ENCODE results near the gene GSK3A.
A peak's percentile ranks its signal among the peaks of the same experiment; 100 is the strongest.

The GSK3A gene

GRCh38 chr19:42280815-42281145, 38.4 kb upstream of the GSK3A start:
- Histone ChIP-seq H3K36me3 (ENCODE audit: control insufficient read depth, insufficient read depth, low read length) (no peaks in the 10 kb centered on the region), H3K4me3 (ENCODE audit: insufficient read depth, low read depth, low read length, poor library complexity, severe bottlenecking) (peak overlapping the region; percentile 85), H3K27ac (ENCODE audit: insufficient read depth, low read length, poor library complexity, severe bottlenecking) (peak overlapping the region; percentile 75), H3K9me3 (ENCODE audit: control insufficient read depth, low read length) (no peaks in the 10 kb centered on the region), H3K4me1 (ENCODE audit: control insufficient read depth, insufficient read depth, low read length, poor library complexity, severe bottlenecking) (peaks cover 48% of the 10 kb centered on the region), H3K27me3 (replicated peaks; ENCODE audit: control insufficient read depth, insufficient read depth, low read length, poor library complexity, severe bottlenecking) (no peaks in the 10 kb centered on the region)
- no peak for DNase-seq

GRCh38 chr19:42279902-42280814, 37.8 kb upstream of the GSK3A start:
- Histone ChIP-seq H3K36me3 (ENCODE audit: control insufficient read depth, insufficient read depth, low read length) (no peaks in the 10 kb centered on the region), H3K4me1 (ENCODE audit: control insufficient read depth, insufficient read depth, low read length, poor library complexity, severe bottlenecking) (peaks cover 42% of the 10 kb centered on the region), H3K4me3 (ENCODE audit: insufficient read depth, low read depth, low read length, poor library complexity, severe bottlenecking) (peak overlapping the region; percentile 85), H3K9me3 (ENCODE audit: control insufficient read depth, low read length) (no peaks in the 10 kb centered on the region), H3K27me3 (replicated peaks; ENCODE audit: control insufficient read depth, insufficient read depth, low read length, poor library complexity, severe bottlenecking) (no peaks in the 10 kb centered on the region), H3K27ac (ENCODE audit: insufficient read depth, low read length, poor library complexity, severe bottlenecking) (peak overlapping the region; percentile 75)
- peak; percentile 78 to 82 (median 80) for DNase-seq

- Histone ChIP-seq H3K36me3 (ENCODE audit: control insufficient read depth, insufficient read depth, low read length) (peaks cover 6% of the 10 kb centered on the region), H3K4me3 (ENCODE audit: insufficient read depth, low read depth, low read length, poor library complexity, severe bottlenecking) (peak overlapping the region; percentile 85), H3K4me1 (ENCODE audit: control insufficient read depth, insufficient read depth, low read length, poor library complexity, severe bottlenecking) (peaks cover 42% of the 10 kb centered on the region), H3K27ac (ENCODE audit: insufficient read depth, low read length, poor library complexity, severe bottlenecking) (peak overlapping the region; percentile 75), H3K9me3 (ENCODE audit: control insufficient read depth, low read length) (no peaks in the 10 kb centered on the region), H3K27me3 (replicated peaks; ENCODE audit: control insufficient read depth, insufficient read depth, low read length, poor library complexity, severe bottlenecking) (no peaks in the 10 kb centered on the region)
- no peak for DNase-seq
Measured at GRCh38 chr19:42279155-42279901, 36.9 kb upstream of the GSK3A start.

GRCh38 chr19:42278452-42279154, 36.2 kb upstream of the GSK3A start:
- H3K36me3 ChIP-seq (ENCODE audit: control insufficient read depth, insufficient read depth, low read length), result peaks cover 13% of the 10 kb centered on the region
- no peaks in the 10 kb centered on the region for H3K9me3 ChIP-seq (ENCODE audit: control insufficient read depth, low read length)
- no peak for DNase-seq
- H3K27me3 ChIP-seq (replicated peaks; ENCODE audit: control insufficient read depth, insufficient read depth, low read length, poor library complexity, severe bottlenecking), result no peaks in the 10 kb centered on the region
- H3K4me1 ChIP-seq (ENCODE audit: control insufficient read depth, insufficient read depth, low read length, poor library complexity, severe bottlenecking), result peaks cover 42% of the 10 kb centered on the region
- no peak overlapping the region for H3K4me3 ChIP-seq (ENCODE audit: insufficient read depth, low read depth, low read length, poor library complexity, severe bottlenecking)
- no peak overlapping the region for H3K27ac ChIP-seq (ENCODE audit: insufficient read depth, low read length, poor library complexity, severe bottlenecking)

GRCh38 chr19:42277821-42278451, 35.5 kb upstream of the GSK3A start:
- no peak for DNase-seq
- Histone ChIP-seq H3K36me3 (ENCODE audit: control insufficient read depth, insufficient read depth, low read length) (peaks cover 20% of the 10 kb centered on the region), H3K27ac (ENCODE audit: insufficient read depth, low read length, poor library complexity, severe bottlenecking) (peak overlapping the region; percentile 1), H3K4me3 (ENCODE audit: insufficient read depth, low read depth, low read length, poor library complexity, severe bottlenecking) (no peak overlapping the region), H3K27me3 (replicated peaks; ENCODE audit: control insufficient read depth, insufficient read depth, low read length, poor library complexity, severe bottlenecking) (no peaks in the 10 kb centered on the region), H3K9me3 (ENCODE audit: control insufficient read depth, low read length) (no peaks in the 10 kb centered on the region), H3K4me1 (ENCODE audit: control insufficient read depth, insufficient read depth, low read length, poor library complexity, severe bottlenecking) (peaks cover 38% of the 10 kb centered on the region)

GRCh38 chr19:42276821-42277220, 34.4 kb upstream of the GSK3A start:
- Histone ChIP-seq H3K36me3 (ENCODE audit: control insufficient read depth, insufficient read depth, low read length) (peaks cover 31% of the 10 kb centered on the region), H3K9me3 (ENCODE audit: control insufficient read depth, low read length) (no peaks in the 10 kb centered on the region), H3K4me1 (ENCODE audit: control insufficient read depth, insufficient read depth, low read length, poor library complexity, severe bottlenecking) (peaks cover 27% of the 10 kb centered on the region), H3K27ac (ENCODE audit: insufficient read depth, low read length, poor library complexity, severe bottlenecking) (no peak overlapping the region), H3K27me3 (replicated peaks; ENCODE audit: control insufficient read depth, insufficient read depth, low read length, poor library complexity, severe bottlenecking) (no peaks in the 10 kb centered on the region), H3K4me3 (ENCODE audit: insufficient read depth, low read depth, low read length, poor library complexity, severe bottlenecking) (no peak overlapping the region)
- no peak for DNase-seq

- Histone ChIP-seq H3K36me3 (ENCODE audit: control insufficient read depth, insufficient read depth, low read length) (peaks cover 32% of the 10 kb centered on the region), H3K9me3 (ENCODE audit: control insufficient read depth, low read length) (no peaks in the 10 kb centered on the region), H3K4me3 (ENCODE audit: insufficient read depth, low read depth, low read length, poor library complexity, severe bottlenecking) (no peak overlapping the region), H3K27me3 (replicated peaks; ENCODE audit: control insufficient read depth, insufficient read depth, low read length, poor library complexity, severe bottlenecking) (no peaks in the 10 kb centered on the region), H3K4me1 (ENCODE audit: control insufficient read depth, insufficient read depth, low read length, poor library complexity, severe bottlenecking) (peaks cover 23% of the 10 kb centered on the region), H3K27ac (ENCODE audit: insufficient read depth, low read length, poor library complexity, severe bottlenecking) (no peak overlapping the region)
- no peak for DNase-seq
Measured at GRCh38 chr19:42276284-42276683, 33.9 kb upstream of the GSK3A start.

GRCh38 chr19:42275517-42275916, 33.1 kb upstream of the GSK3A start:
- no peaks in the 10 kb centered on the region for H3K27me3 ChIP-seq (replicated peaks; ENCODE audit: control insufficient read depth, insufficient read depth, low read length, poor library complexity, severe bottlenecking)
- no peak overlapping the region for H3K4me3 ChIP-seq (ENCODE audit: insufficient read depth, low read depth, low read length, poor library complexity, severe bottlenecking)
- no peaks in the 10 kb centered on the region for H3K9me3 ChIP-seq (ENCODE audit: control insufficient read depth, low read length)
- peaks cover 27% of the 10 kb centered on the region for H3K4me1 ChIP-seq (ENCODE audit: control insufficient read depth, insufficient read depth, low read length, poor library complexity, severe bottlenecking)
- DNase-seq, result no peak
- peaks cover 32% of the 10 kb centered on the region for H3K36me3 ChIP-seq (ENCODE audit: control insufficient read depth, insufficient read depth, low read length)
- H3K27ac ChIP-seq (ENCODE audit: insufficient read depth, low read length, poor library complexity, severe bottlenecking), result no peak overlapping the region

- H3K27me3 ChIP-seq (replicated peaks; ENCODE audit: control insufficient read depth, insufficient read depth, low read length, poor library complexity, severe bottlenecking), result no peaks in the 10 kb centered on the region
- peaks cover 31% of the 10 kb centered on the region for H3K4me1 ChIP-seq (ENCODE audit: control insufficient read depth, insufficient read depth, low read length, poor library complexity, severe bottlenecking)
- no peak for DNase-seq
- no peak overlapping the region for H3K4me3 ChIP-seq (ENCODE audit: insufficient read depth, low read depth, low read length, poor library complexity, severe bottlenecking)
- H3K36me3 ChIP-seq (ENCODE audit: control insufficient read depth, insufficient read depth, low read length), result peaks cover 32% of the 10 kb centered on the region
- no peaks in the 10 kb centered on the region for H3K9me3 ChIP-seq (ENCODE audit: control insufficient read depth, low read length)
- no peak overlapping the region for H3K27ac ChIP-seq (ENCODE audit: insufficient read depth, low read length, poor library complexity, severe bottlenecking)
Measured at GRCh38 chr19:42275103-42275502, 32.7 kb upstream of the GSK3A start.

Measured in effector memory CD4-positive, alpha-beta T cell (primary cell).